IMR-90 (cell line): ENCODE data around the gene ARL10. TPM values are rescaled to one million over a fixed set of nuclear protein-coding genes. Genes with fewer than 3 reads are reported as not detected.

Source experiments
- ATAC-seq: fragments of 200-7000 bp; cut with Tn5 transposase; 2 replicates; pipeline ENCODE4 v1.9.1; 2020; ENCODE audit warnings: low read depth, mild to moderate bottlenecking, moderate library complexity
- BruUV-seq: library from RNA; stranded (reverse); fragments of 400-500 nt; replicated peaks from 2 replicates; lab custom pipeline; 2021; lab: Mats Ljungman, UMichigan
- CTCF ChIA-PET: fragments of 300-600 bp; formaldehyde crosslinking; extraction: SDS; loops from one replicate; lab custom pipeline; 2021; ENCODE audit warnings: antibody characterized with exemption; lab: Yijun Ruan, JAX
- POLR2A ChIA-PET: fragments of 300-600 bp; sonication (Branson Sonifier 250); formaldehyde crosslinking; loops from one replicate; lab custom pipeline; 2022; ENCODE audit warnings: antibody characterized with exemption; ENCODE audit not compliant: unreplicated experiment; lab: Charles Lee
- DNase-seq: peaks from one replicate; pipeline ENCODE4 v3.0.0; 2013
- H2AFZ ChIP-seq: replicated peaks from 2 replicates; pipeline ENCODE3; 2013; ENCODE audit warnings: low read length, mild to moderate bottlenecking; ENCODE audit not compliant: poor library complexity
- H2AK5ac ChIP-seq: 2 replicates; pipeline ENCODE4 v1.6.1; 2013; ENCODE audit warnings: low read depth, low read length, inconsistent platforms
- H2AK9ac ChIP-seq: replicated peaks from 2 replicates; pipeline ENCODE3; 2013; ENCODE audit warnings: mild to moderate bottlenecking, low read depth, low read length, moderate library complexity; ENCODE audit not compliant: poor library complexity
- H2BK120ac ChIP-seq: 2 replicates; pipeline ENCODE4 v1.6.1; 2013; ENCODE audit warnings: low read depth, low read length, inconsistent platforms
- H2BK15ac ChIP-seq: 3 replicates; pipeline ENCODE4 v1.6.1; 2013; ENCODE audit warnings: low read depth, low read length, inconsistent platforms
- H2BK20ac ChIP-seq: 2 replicates; pipeline ENCODE4 v1.6.1; 2013; ENCODE audit warnings: low read depth, mild to moderate bottlenecking, inconsistent platforms, low read length, moderate library complexity
- H2BK5ac ChIP-seq: 2 replicates; pipeline ENCODE4 v1.6.1; 2013; ENCODE audit warnings: mild to moderate bottlenecking, low read depth, low read length, inconsistent platforms; ENCODE audit not compliant: poor library complexity, severe bottlenecking
- H3K14ac ChIP-seq: replicated peaks from 2 replicates; pipeline ENCODE4 v1.6.1; 2013; ENCODE audit warnings: low read depth, low read length, inconsistent platforms
- H3K18ac ChIP-seq: 2 replicates; pipeline ENCODE4 v1.6.1; 2013; ENCODE audit warnings: low read depth, low read length, control low read depth
- H3K23ac ChIP-seq: 2 replicates; pipeline ENCODE4 v1.6.1; 2013; ENCODE audit warnings: low read depth, low read length, inconsistent platforms
- H3K27ac ChIP-seq: 2 replicates; pipeline ENCODE4 v1.5.1; 2013; ENCODE audit warnings: mild to moderate bottlenecking, control low read depth, low read length; ENCODE audit not compliant: insufficient read depth
- H3K27me3 ChIP-seq: 2 replicates; pipeline ENCODE4 v1.6.1; 2013; ENCODE audit warnings: low read length; ENCODE audit not compliant: control insufficient read depth, insufficient read depth
- H3K36me3 ChIP-seq: 2 replicates; pipeline ENCODE4 v1.6.1; 2013; ENCODE audit warnings: low read length, mixed read lengths; ENCODE audit not compliant: control insufficient read depth, insufficient read depth
- H3K4ac ChIP-seq: 2 replicates; pipeline ENCODE4 v1.6.1; 2013; ENCODE audit warnings: low read depth, low read length, inconsistent platforms
- H3K4me1 ChIP-seq: 2 replicates; pipeline ENCODE4 v1.6.1; 2013; ENCODE audit warnings: low read length, mixed read lengths; ENCODE audit not compliant: control insufficient read depth, insufficient read depth
- H3K4me2 ChIP-seq: 2 replicates; pipeline ENCODE4 v1.6.1; 2013; ENCODE audit warnings: low read depth, mild to moderate bottlenecking, control low read depth, low read length, moderate library complexity
- H3K4me3 ChIP-seq: 2 replicates; pipeline ENCODE4 v1.5.1; 2013; ENCODE audit warnings: low read depth, mild to moderate bottlenecking, control low read depth, low read length, moderate library complexity; ENCODE audit not compliant: insufficient read depth
- H3K56ac ChIP-seq: 2 replicates; pipeline ENCODE4 v1.6.1; 2013; ENCODE audit warnings: low read length, inconsistent platforms; ENCODE audit not compliant: insufficient read depth; ENCODE audit errors: extremely low read depth
- H3K79me1 ChIP-seq, 2 experiments: 2 replicates each; pipeline ENCODE4 v1.6.1; 2013; ENCODE audit warnings: low read length in 2 of 2, inconsistent platforms in 1 of 2, low read depth in 1 of 2
- H3K9ac ChIP-seq: 2 replicates; pipeline ENCODE4 v1.6.1; 2013; ENCODE audit warnings: low read depth, low read length, control low read depth
- H3K9me1 ChIP-seq: 2 replicates; pipeline ENCODE4 v1.6.1; 2013; ENCODE audit warnings: low read length, inconsistent platforms; ENCODE audit not compliant: insufficient read depth
- H3K9me3 ChIP-seq: 2 replicates; pipeline ENCODE4 v1.6.1; 2013; ENCODE audit warnings: low read length; ENCODE audit not compliant: control insufficient read depth, insufficient read depth
- H4K20me1 ChIP-seq: 2 replicates; pipeline ENCODE4 v1.6.1; 2013; ENCODE audit warnings: low read length, inconsistent platforms; ENCODE audit not compliant: insufficient read depth
- H4K5ac ChIP-seq: 2 replicates; pipeline ENCODE4 v1.6.1; 2013; ENCODE audit warnings: mild to moderate bottlenecking, low read depth, low read length, control low read depth
- H4K8ac ChIP-seq, 2 experiments: 2 replicates each; pipeline ENCODE4 v1.6.1; 2013; ENCODE audit warnings: low read depth in 2 of 2, low read length in 2 of 2, control low read depth in 1 of 2, inconsistent platforms in 1 of 2
- H4K91ac ChIP-seq: 2 replicates; pipeline ENCODE4 v1.6.1; 2013; ENCODE audit warnings: low read depth, low read length, inconsistent platforms; ENCODE audit not compliant: insufficient read depth
- BHLHE40 ChIP-seq: fragments of 150-350 bp; IDR thresholded peaks from 2 replicates; pipeline ENCODE4 v1.6.1; 2016; ENCODE audit warnings: mild to moderate bottlenecking, low read depth, low read length
- CEBPB ChIP-seq: IDR thresholded peaks from 2 replicates; pipeline ENCODE4 v1.6.1; 2012; ENCODE audit warnings: low read depth, low read length, improper control_type of control experiment
- CHD1 ChIP-seq: IDR thresholded peaks from 2 replicates; pipeline ENCODE4 v1.6.1; 2012; ENCODE audit warnings: low read depth, low read length, improper control_type of control experiment
- CTCF ChIP-seq: conservative IDR thresholded peaks from 2 replicates; pipeline ENCODE4 v1.5.1; 2012; ENCODE audit warnings: mild to moderate bottlenecking, low read depth, low read length, improper control_type of control experiment
- ELK1 ChIP-seq: fragments of 150-350 bp; IDR thresholded peaks from 2 replicates; pipeline ENCODE4 v1.6.1; 2016; ENCODE audit warnings: low read depth, mild to moderate bottlenecking, low read length, moderate library complexity, borderline replicate concordance
- FOS ChIP-seq: fragments of 150-350 bp; IDR thresholded peaks from 2 replicates; pipeline ENCODE4 v1.6.1; 2016; ENCODE audit warnings: low read depth, low read length
- MAFK ChIP-seq: IDR thresholded peaks from 2 replicates; pipeline ENCODE4 v1.6.1; 2012; ENCODE audit warnings: low read depth, low read length, improper control_type of control experiment
- MAZ ChIP-seq: IDR thresholded peaks from 2 replicates; pipeline ENCODE4 v1.6.1; 2012; ENCODE audit warnings: low read depth, mild to moderate bottlenecking, low read length, improper control_type of control experiment, moderate library complexity, borderline replicate concordance
- MXI1 ChIP-seq: IDR thresholded peaks from 2 replicates; pipeline ENCODE4 v1.6.1; 2012; ENCODE audit warnings: low read depth, mild to moderate bottlenecking, low read length, moderate library complexity, borderline replicate concordance
- NFE2L2 ChIP-seq: fragments of 150-350 bp; IDR thresholded peaks from 2 replicates; pipeline ENCODE4 v1.6.1; 2016; ENCODE audit warnings: low read depth, mild to moderate bottlenecking, low read length
- POLR2A ChIP-seq: IDR thresholded peaks from 2 replicates; pipeline ENCODE4 v1.6.1; 2012; ENCODE audit warnings: mild to moderate bottlenecking, low read depth, low read length
- RAD21 ChIP-seq: IDR thresholded peaks from 2 replicates; pipeline ENCODE4 v1.6.1; 2012; ENCODE audit warnings: low read length, improper control_type of control experiment
- RCOR1 ChIP-seq: IDR thresholded peaks from 2 replicates; pipeline ENCODE4 v1.6.1; 2012; ENCODE audit warnings: mild to moderate bottlenecking, low read length, improper control_type of control experiment; ENCODE audit not compliant: insufficient replicate concordance
- RFX5 ChIP-seq: IDR thresholded peaks from 2 replicates; pipeline ENCODE4 v1.8.0; 2012; ENCODE audit warnings: low read depth, mild to moderate bottlenecking, low read length, moderate library complexity
- SMC3 ChIP-seq: fragments of 150-350 bp; IDR thresholded peaks from 2 replicates; pipeline ENCODE4 v1.6.1; 2016; ENCODE audit warnings: low read depth, mild to moderate bottlenecking, antibody characterized with exemption, low read length, moderate library complexity
- USF2 ChIP-seq: fragments of 150-350 bp; IDR thresholded peaks from 2 replicates; pipeline ENCODE4 v1.6.1; 2017; ENCODE audit warnings: mild to moderate bottlenecking, antibody characterized with exemption, low read length, low read depth
- WGBS, 2 experiments: methylation state at CpG; one replicate each; pipeline versions ENCODE4 v1.1.5 to v1.1.7; 2013; ENCODE audit warnings: missing lambda C conversion rate in 2 of 2; ENCODE audit not compliant: insufficient read length in 1 of 2; ENCODE audit errors: extremely low coverage in 2 of 2; 5-methylcytosine and 5-hydroxymethylcytosine counted together
- dilution Hi-C: fragments of 300-500 bp; cut with HindIII; formaldehyde crosslinking; loops from one replicate; pipeline ENCODE4 v1.14.3; 2018; ENCODE audit warnings: low sequenced_read_pairs; ENCODE audit not compliant: unreplicated experiment
- in situ Hi-C: fragments of 300-500 bp; cut with MboI; formaldehyde crosslinking; loops from 3 replicates; pipeline ENCODE4 v1.14.3; 2019; ENCODE audit warnings: low sequenced_read_pairs, inconsistent platforms, mixed read lengths
- intact Hi-C: fragments of 100-400 bp; cut with micrococcal nuclease; formaldehyde crosslinking; loops from 2 replicates; pipeline ENCODE4 v1.10.0; 2022
- polyA plus RNA-seq, 3 experiments: library from polyadenylated mRNA; depleted of rRNA; stranded (reverse); fragments of >200 nt; gene quantifications; 2 replicates each; pipeline ENCODE4 v1.2.3, GENCODE V29; 2012; ENCODE audit warnings: low replicate concordance in 1 of 3
- total RNA-seq: library from RNA; depleted of rRNA; stranded (reverse); fragments of >200 nt; gene quantifications from 2 replicates; pipeline ENCODE4 v1.2.3, GENCODE V29; 2012

The ARL10 gene
- total and polyA plus RNA-seq, 2 of the 4 experiments (the other 2 are of a cell fraction): 3.6 to 6.0 TPM

- POLR2A ChIA-PET: interaction anchor here (0.6 kb wide), 1 partner anchor 762 kb away, joined by 6 read pairs; no protein-coding TSS in a partner anchor
These were observed 3.1 kb upstream of the ARL10 start for GRCh38 chr5:176362233-176362490.

More at GRCh38 chr5:176362233-176362490, 3.1 kb upstream of the ARL10 start:
- H3K4me1 ChIP-seq: peaks cover 7% of the 10 kb centered on the region
- dilution Hi-C loops: no loop called here
- H3K9me3 ChIP-seq: no peaks in the 10 kb centered on the region
- DNase-seq (no peak), ATAC-seq (no peak)
- peaks cover 18 to 30% of the 10 kb centered on the region in 2 experiments; a peak in 3 of 4 replicates for H3K79me1 ChIP-seq
- peak overlapping the region; percentile 81 for H3K4ac ChIP-seq
- H4K91ac ChIP-seq: peak overlapping the region; percentile 88
- peak overlapping the region; percentile 87 for H4K5ac ChIP-seq
- H2BK120ac ChIP-seq: peak overlapping the region; percentile 65; the same call in 1 of the 2 replicates
- peak overlapping the region; percentile 70 for H3K23ac ChIP-seq
- peak overlapping the region; percentile 67; the same call in 1 of the 2 replicates for H3K18ac ChIP-seq
- H4K8ac ChIP-seq: peak overlapping the region; percentile 73 to 93; a peak in 3 of 4 replicates
- no peak for TF ChIP-seq MAZ
- no peak for TF ChIP-seq POLR2A
- no peak for TF ChIP-seq BHLHE40
- no peak for TF ChIP-seq RFX5
- no peak for TF ChIP-seq NFE2L2
- no peak for TF ChIP-seq ELK1
- TF ChIP-seq USF2: no peak
- no peak for TF ChIP-seq CEBPB
- no peak for TF ChIP-seq MAFK
- no peak for TF ChIP-seq MXI1
- TF ChIP-seq CTCF: no peak
- TF ChIP-seq RAD21: no peak
- TF ChIP-seq CHD1: no peak
- no peak for TF ChIP-seq SMC3
- no peak for TF ChIP-seq FOS
- no peak for TF ChIP-seq RCOR1
- H3K27me3 ChIP-seq: no peaks in the 10 kb centered on the region
- H4K20me1 ChIP-seq: peaks cover 10% of the 10 kb centered on the region; the same call in 1 of the 2 replicates
- H2AK5ac ChIP-seq: no peak overlapping the region
- intact Hi-C loops: loop anchor here (5.0 kb wide), 2 partner anchors 210 to 635 kb away; no protein-coding TSS in a partner anchor
- no peak overlapping the region for H2BK20ac ChIP-seq
- H2AFZ ChIP-seq: peak overlapping the region; percentile 97
- WGBS, 2 experiments: no CpG with 5 or more reads among the region's 8 CpGs
- in situ Hi-C loops: no loop called here
- peak overlapping the region; percentile 75 for H2AK9ac ChIP-seq
- peaks cover 3% of the 10 kb centered on the region for H3K36me3 ChIP-seq
- peak overlapping the region; percentile 64; the same call in 1 of the 2 replicates for H3K9ac ChIP-seq
- H2BK15ac ChIP-seq: no peak overlapping the region
- no peak overlapping the region for H3K27ac ChIP-seq
- no TSS peak for BruUV-seq
- CTCF ChIA-PET: interaction anchor here (1.0 kb wide), 1 partner anchor 12 kb away, joined by 3 read pairs; no protein-coding TSS in a partner anchor
- peak overlapping the region; percentile 90 for H3K4me3 ChIP-seq
- peak overlapping the region; percentile 98 for H3K4me2 ChIP-seq
- peak overlapping the region; percentile 31 for H2BK5ac ChIP-seq
- H3K14ac ChIP-seq: peak overlapping the region; percentile 94; the same call in 1 of the 2 replicates
- peaks cover 4% of the 10 kb centered on the region for H3K9me1 ChIP-seq
- H3K56ac ChIP-seq: peak overlapping the region; percentile 47; the same call in 1 of the 2 replicates
